Liver (tissue), 9 donors: ENCODE measurements around the gene ST14. TPM values are rescaled to one million over a fixed set of nuclear protein-coding genes. Genes with fewer than 3 reads are reported as not detected.

Experiments used
- DNase-seq: peaks from one replicate; pipeline ENCODE4 v3.0.0-alpha.2; 2017; ENCODE audit warnings: low spot score
- H3K27ac ChIP-seq, 2 donors: one replicate each; pipeline ENCODE4 v1.7.0; 2013; ENCODE audit warnings: inconsistent platforms in 2 of 2, low read length in 2 of 2, control low read depth in 1 of 2, low read depth in 1 of 2, mild to moderate bottlenecking in 1 of 2
- H3K27me3 ChIP-seq, 4 donors: one replicate each; pipeline versions ENCODE4 v1.6.1 to v1.7.0; 2013; ENCODE audit warnings: low read length in 3 of 4, inconsistent platforms in 1 of 4, mild to moderate bottlenecking in 1 of 4, moderate library complexity in 1 of 4; ENCODE audit not compliant: control insufficient read depth in 4 of 4, insufficient read depth in 4 of 4
- H3K36me3 ChIP-seq, 4 donors: one replicate each; pipeline versions ENCODE4 v1.6.1 to v1.7.0; 2013; ENCODE audit warnings: low read length in 3 of 4, mild to moderate bottlenecking in 3 of 4, low read depth in 1 of 4, moderate library complexity in 1 of 4; ENCODE audit not compliant: control insufficient read depth in 4 of 4, insufficient read depth in 3 of 4
- H3K4me1 ChIP-seq, 4 donors: one replicate each; pipeline versions ENCODE4 v1.6.1 to v1.7.0; 2013; ENCODE audit warnings: low read length in 3 of 4, mild to moderate bottlenecking in 3 of 4, moderate library complexity in 1 of 4; ENCODE audit not compliant: control insufficient read depth in 4 of 4, insufficient read depth in 4 of 4
- H3K4me3 ChIP-seq, 3 donors: one replicate each; pipeline versions ENCODE4 v1.6.1 to v1.7.0; 2013; ENCODE audit warnings: low read length in 3 of 3, control low read depth in 1 of 3, low read depth in 1 of 3, mild to moderate bottlenecking in 1 of 3
- H3K9ac ChIP-seq, 2 donors: one replicate each; pipeline ENCODE4 v1.7.0; 2013; ENCODE audit warnings: low read length in 2 of 2, mild to moderate bottlenecking in 2 of 2, moderate library complexity in 2 of 2, control low read depth in 1 of 2, low read depth in 1 of 2
- H3K9me3 ChIP-seq, 4 donors: one replicate each; pipeline versions ENCODE4 v1.6.1 to v1.7.0; 2013; ENCODE audit warnings: low read length in 3 of 4; ENCODE audit not compliant: control insufficient read depth in 4 of 4
- ATF3 ChIP-seq: IDR thresholded peaks from 2 replicates; pipeline ENCODE4 v1.6.1; 2016; ENCODE audit warnings: antibody characterized with exemption
- CTCF ChIP-seq: fragments of 150-350 bp; IDR thresholded peaks from 2 replicates; pipeline ENCODE4 v1.5.1; 2017; ENCODE audit warnings: improper control_type of control experiment, low read depth, low read length; ENCODE audit not compliant: missing input control
- EGR1 ChIP-seq, 2 donors: IDR thresholded peaks; 2 replicates each; pipeline ENCODE4 v1.6.1; 2016 to 2018; ENCODE audit warnings: antibody characterized with exemption in 2 of 2, low read depth in 2 of 2
- FOXA1 ChIP-seq: IDR thresholded peaks from 2 replicates; pipeline ENCODE4 v1.6.1; 2016; ENCODE audit warnings: antibody characterized with exemption
- FOXA2 ChIP-seq: IDR thresholded peaks from 2 replicates; pipeline ENCODE4 v1.6.1; 2016; ENCODE audit warnings: antibody characterized with exemption
- GABPA ChIP-seq, 2 donors: IDR thresholded peaks in 1 of 2; conservative IDR thresholded peaks in 1 of 2; 2 replicates each; pipeline ENCODE4 v1.6.1; 2016; ENCODE audit warnings: antibody characterized with exemption in 2 of 2, mild to moderate bottlenecking in 1 of 2, moderate library complexity in 1 of 2
- HNF4A ChIP-seq, 2 donors: conservative IDR thresholded peaks; 2 replicates each; pipeline ENCODE4 v1.6.1; 2016; ENCODE audit warnings: antibody characterized with exemption in 2 of 2, mild to moderate bottlenecking in 2 of 2
- HNF4G ChIP-seq: IDR thresholded peaks from 2 replicates; pipeline ENCODE4 v1.6.1; 2016; ENCODE audit warnings: antibody characterized with exemption
- JUND ChIP-seq, 2 donors: IDR thresholded peaks; 2 replicates each; pipeline ENCODE4 v1.6.1; 2016; ENCODE audit warnings: antibody characterized with exemption in 2 of 2
- MAX ChIP-seq: IDR thresholded peaks from 2 replicates; pipeline ENCODE4 v1.6.1; 2016; ENCODE audit warnings: antibody characterized with exemption
- NR2F2 ChIP-seq: IDR thresholded peaks from 2 replicates; pipeline ENCODE4 v1.6.1; 2016; ENCODE audit warnings: antibody characterized with exemption
- RAD21 ChIP-seq, 2 donors: IDR thresholded peaks; 2 replicates each; pipeline ENCODE4 v1.6.1; 2016; ENCODE audit warnings: antibody characterized with exemption in 2 of 2, mild to moderate bottlenecking in 2 of 2
- REST ChIP-seq: IDR thresholded peaks from 2 replicates; pipeline ENCODE4 v1.6.1; 2016; ENCODE audit warnings: antibody characterized with exemption, mild to moderate bottlenecking
- RXRA ChIP-seq, 2 donors: IDR thresholded peaks; 2 replicates each; pipeline ENCODE4 v1.6.1; 2017 to 2018; ENCODE audit warnings: antibody characterized with exemption in 2 of 2, mild to moderate bottlenecking in 1 of 2
- SP1 ChIP-seq: IDR thresholded peaks from 2 replicates; pipeline ENCODE4 v1.6.1; 2018; ENCODE audit warnings: antibody characterized with exemption, mild to moderate bottlenecking
- TAF1 ChIP-seq: conservative IDR thresholded peaks from 2 replicates; pipeline ENCODE4 v1.6.1; 2016; ENCODE audit warnings: antibody characterized with exemption, mild to moderate bottlenecking
- YY1 ChIP-seq: IDR thresholded peaks from 2 replicates; pipeline ENCODE4 v1.6.1; 2016; ENCODE audit warnings: antibody characterized with exemption, mild to moderate bottlenecking
- ZBTB33 ChIP-seq: IDR thresholded peaks from 2 replicates; pipeline ENCODE4 v1.6.1; 2016; ENCODE audit warnings: antibody characterized with exemption
- WGBS: extraction: QIAGEN DNeasy Blood & Tissue Kit; methylation state at CpG from one replicate; pipeline ENCODE4 v1.1.7; 2013; 5-methylcytosine and 5-hydroxymethylcytosine counted together
- polyA plus RNA-seq, 2 donors: library from polyadenylated mRNA; stranded (reverse) in 1 of 2; unstranded in 1 of 2; fragments of 200-250 nt in 1 of 2; fragments of >200 nt in 1 of 2; fragmentation: Nextera tagmentation in 1 of 2; extraction: Ambion mirVana in 1 of 2; gene quantifications; one replicate each; pipeline versions ENCODE4 v1.2.1 to v1.2.3, GENCODE V29; 2013 to 2015
- total RNA-seq, 2 donors: library from RNA; depleted of rRNA; stranded (reverse); fragments of >200 nt; gene quantifications; one replicate each; pipeline ENCODE4 v1.2.3, GENCODE V29; 2014
- donor health status: healthy.
- donor health status: healthy.
- donor health status: healthy.
- donor health status: healthy.
- donor health status: healthy.

ST14 gene
- total and polyA plus RNA-seq, 4 donors = 2.8 to 5.9 (median 4.5) TPM

GRCh38 chr11:130216221-130216550, 56.6 kb downstream of the ST14 start:
- WGBS = 75% methylated on average over 4 of the region's 4 CpGs
- DNase-seq = no peak
- no peak for TF ChIP-seq GABPA (IDR thresholded peaks at IDR 0.05 in 1 of 2, conservative IDR thresholded peaks at IDR 0.05 in 1 of 2)
- TF ChIP-seq ATF3 = no peak
- TF ChIP-seq HNF4A (conservative IDR thresholded peaks at IDR 0.05) = no peak
- TF ChIP-seq TAF1 = no peak

GRCh38 chr11:130216591-130217132, 57.1 kb downstream of the ST14 start:
- H3K9me3 ChIP-seq = no peaks in the 10 kb centered on the region
- TF ChIP-seq FOXA2 = no peak
- TF ChIP-seq TAF1 = no peak
- no peak for TF ChIP-seq GABPA (IDR thresholded peaks at IDR 0.05 in 1 of 2, conservative IDR thresholded peaks at IDR 0.05 in 1 of 2)
- TF ChIP-seq RAD21 (IDR thresholded peaks at IDR 0.05) = no peak
- TF ChIP-seq REST = no peak
- TF ChIP-seq RXRA (IDR thresholded peaks at IDR 0.05) = no peak
- TF ChIP-seq NR2F2 = no peak
- no peak for TF ChIP-seq HNF4A (conservative IDR thresholded peaks at IDR 0.05)
- TF ChIP-seq MAX = no peak
- TF ChIP-seq ZBTB33 = no peak
- no peak for TF ChIP-seq YY1
- no peak for TF ChIP-seq JUND (IDR thresholded peaks at IDR 0.05)
- TF ChIP-seq SP1 = no peak
- TF ChIP-seq HNF4G = no peak
- TF ChIP-seq ATF3 = no peak
- no peak for TF ChIP-seq EGR1 (IDR thresholded peaks at IDR 0.05; ENCODE audit: low read depth in 2 of 2)
- TF ChIP-seq FOXA1 = no peak
- TF ChIP-seq CTCF = no peak

More at GRCh38 chr11:130216221-130216550, 56.6 kb downstream of the ST14 start:
- H3K27me3 ChIP-seq = no peaks in the 10 kb centered on the region
- H3K27ac ChIP-seq = no peak overlapping the region
- no peaks in the 10 kb centered on the region for H3K36me3 ChIP-seq
- H3K9ac ChIP-seq = no peak overlapping the region
- H3K4me1 ChIP-seq = peaks cover 0 to 3% (median 0%) of the 10 kb centered on the region in 4 donors
- no peaks in the 10 kb centered on the region for H3K9me3 ChIP-seq
- H3K4me3 ChIP-seq = no peak overlapping the region

More at GRCh38 chr11:130216591-130217132, 57.1 kb downstream of the ST14 start:
- Histone ChIP-seq H3K27ac (no peak overlapping the region), H3K27me3 (no peaks in the 10 kb centered on the region), H3K9ac (no peak overlapping the region), H3K4me1 (peaks cover 0 to 3% (median 0%) of the 10 kb centered on the region in 4 donors), H3K36me3 (no peaks in the 10 kb centered on the region), H3K4me3 (no peak overlapping the region)
- no peak for DNase-seq
- WGBS = 78% methylated on average over 17 of the region's 17 CpGs
